Panc1 (cell line): Measurements from ENCODE around the gene ITM2C.

ENCODE experiments used
- CTCF ChIP-seq: fragments of 450-650 bp; IDR thresholded peaks from 2 replicates; pipeline ENCODE4 v1.5.1; 2017; ENCODE audit warnings: mild to moderate bottlenecking
- POLR2AphosphoS5 ChIP-seq: IDR thresholded peaks from 2 replicates; pipeline ENCODE4 v1.6.1; 2012; ENCODE audit warnings: mild to moderate bottlenecking, low read depth, low read length, moderate library complexity
- REST ChIP-seq, 2 experiments: IDR thresholded peaks; 2 replicates each; pipeline ENCODE4 v1.6.1; 2011 to 2012; ENCODE audit warnings: low read depth in 2 of 2, control low read depth in 1 of 2, low read length in 1 of 2, mild to moderate bottlenecking in 1 of 2, moderate library complexity in 1 of 2; ENCODE audit not compliant: insufficient read depth in 1 of 2
- SIN3A ChIP-seq: IDR thresholded peaks from 2 replicates; pipeline ENCODE4 v1.6.1; 2012; ENCODE audit warnings: low read depth, mild to moderate bottlenecking, low read length, moderate library complexity, borderline replicate concordance; ENCODE audit not compliant: insufficient read depth
- TCF7L2 ChIP-seq: IDR thresholded peaks from 2 replicates; pipeline ENCODE4 v1.6.1; 2011; ENCODE audit warnings: mild to moderate bottlenecking, low read depth, low read length, inconsistent platforms

DNA sequence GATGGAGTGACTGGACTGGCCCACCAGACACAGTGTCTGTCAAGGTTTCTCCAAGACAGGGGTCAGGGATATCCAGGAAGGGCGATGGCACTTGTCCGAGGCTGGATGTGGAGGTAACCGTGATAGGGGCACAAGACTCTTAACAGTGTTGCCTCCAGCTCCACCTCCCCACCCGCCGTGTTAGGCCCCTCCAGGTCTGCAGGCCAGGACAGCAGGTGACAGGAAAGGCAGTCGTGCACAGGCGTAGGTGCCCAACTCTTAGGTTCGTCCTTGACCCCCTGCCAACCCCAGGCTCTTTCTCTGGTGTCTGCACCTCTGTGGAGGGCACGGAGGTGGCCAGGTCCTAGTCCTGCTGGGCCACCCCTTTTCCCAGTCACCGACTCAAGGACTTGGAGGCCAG, 10.1 kb downstream of the ITM2C start:
- TF ChIP-seq CTCF (no peak), POLR2AphosphoS5 (no peak), SIN3A (no peak), TCF7L2 (no peak), REST (IDR thresholded peaks at IDR 0.05; ENCODE audit: insufficient read depth in 1 of 2, low read depth in 2 of 2, low read length in 1 of 2) (no peak)
